ENCODE data around the gene ATP8A2.

The ATP8A2 gene

GRCh38 chr13:25345576-25345975 lies 26.2 kb upstream of the ATP8A2 start:
- no peak for TF ChIP-seq REST (IDR thresholded peaks at IDR 0.05; ENCODE audit: insufficient read depth in 1 of 2, low read depth in 2 of 2, low read length in 2 of 2)
- no peak for TF ChIP-seq SIN3A (IDR thresholded peaks at IDR 0.05; ENCODE audit: borderline replicate concordance, insufficient read depth, low read length)
- no peak for TF ChIP-seq FOXP2 (optimal IDR thresholded peaks at IDR 0.05; ENCODE audit: borderline replicate concordance, extremely low read depth, extremely low read length, insufficient read depth)
- no peak for TF ChIP-seq POLR2AphosphoS5 (IDR thresholded peaks at IDR 0.05; ENCODE audit: low read depth, low read length)
- TF ChIP-seq TAF1 (IDR thresholded peaks at IDR 0.05; ENCODE audit: borderline replicate concordance, insufficient read depth, low read length), result no peak

- TF ChIP-seq TAF1 (IDR thresholded peaks at IDR 0.05; ENCODE audit: borderline replicate concordance, insufficient read depth, low read length) (no peak), SIN3A (IDR thresholded peaks at IDR 0.05; ENCODE audit: borderline replicate concordance, insufficient read depth, low read length) (no peak), REST (IDR thresholded peaks at IDR 0.05; ENCODE audit: insufficient read depth in 1 of 2, low read depth in 2 of 2, low read length in 2 of 2) (no peak), POLR2AphosphoS5 (IDR thresholded peaks at IDR 0.05; ENCODE audit: low read depth, low read length) (no peak), FOXP2 (optimal IDR thresholded peaks at IDR 0.05; ENCODE audit: borderline replicate concordance, extremely low read depth, extremely low read length, insufficient read depth) (no peak)
Measured at GRCh38 chr13:25347151-25347550, 24.6 kb upstream of the ATP8A2 start.

- TF ChIP-seq POLR2AphosphoS5 (IDR thresholded peaks at IDR 0.05; ENCODE audit: low read depth, low read length), result no peak
- no peak for TF ChIP-seq SIN3A (IDR thresholded peaks at IDR 0.05; ENCODE audit: borderline replicate concordance, insufficient read depth, low read length)
- no peak for TF ChIP-seq REST (IDR thresholded peaks at IDR 0.05; ENCODE audit: insufficient read depth in 1 of 2, low read depth in 2 of 2, low read length in 2 of 2)
- no peak for TF ChIP-seq TAF1 (IDR thresholded peaks at IDR 0.05; ENCODE audit: borderline replicate concordance, insufficient read depth, low read length)
- TF ChIP-seq FOXP2 (optimal IDR thresholded peaks at IDR 0.05; ENCODE audit: borderline replicate concordance, extremely low read depth, extremely low read length, insufficient read depth), result no peak
Measured at GRCh38 chr13:25351404-25351803, 20.4 kb upstream of the ATP8A2 start.

- TF ChIP-seq TAF1 (IDR thresholded peaks at IDR 0.05; ENCODE audit: borderline replicate concordance, insufficient read depth, low read length) (no peak), FOXP2 (optimal IDR thresholded peaks at IDR 0.05; ENCODE audit: borderline replicate concordance, extremely low read depth, extremely low read length, insufficient read depth) (no peak), REST (IDR thresholded peaks at IDR 0.05; ENCODE audit: insufficient read depth in 1 of 2, low read depth in 2 of 2, low read length in 2 of 2) (no peak), SIN3A (IDR thresholded peaks at IDR 0.05; ENCODE audit: borderline replicate concordance, insufficient read depth, low read length) (no peak), POLR2AphosphoS5 (IDR thresholded peaks at IDR 0.05; ENCODE audit: low read depth, low read length) (no peak)
Measured at GRCh38 chr13:25352230-25352629, 19.5 kb upstream of the ATP8A2 start.

GRCh38 chr13:25352806-25353205 lies 19.0 kb upstream of the ATP8A2 start:
- no peak for TF ChIP-seq FOXP2 (optimal IDR thresholded peaks at IDR 0.05; ENCODE audit: borderline replicate concordance, extremely low read depth, extremely low read length, insufficient read depth)

Data from PFSK-1 (cell line).